ENCODE results near the gene SLC44A4. TPM values are rescaled to one million over a fixed set of nuclear protein-coding genes. Genes with fewer than 3 reads are reported as not detected.
A peak's percentile ranks its signal among the peaks of the same experiment; 100 is the strongest.

SLC44A4 gene
- total and polyA plus RNA-seq, 9 of the 15 experiments (the other 6 are each of a cell fraction or from before 2014, with no cell fraction given) = 7.9 to 18.6 (median 11.2) TPM

GRCh38 chr6:31897612-31898382 lies 19.0 kb upstream of the SLC44A4 start, which contains the start of gene EHMT2 (continued):
- no peak for TF ChIP-seq BCL6 (CRISPR knock-in tag; IDR thresholded peaks at IDR 0.05)
- no peak for TF ChIP-seq ATF2 (CRISPR knock-in tag; IDR thresholded peaks at IDR 0.05)
- peak; percentile 34 to 38; a peak in 1 of 4 replicates for TF ChIP-seq TBL1XR1 (IDR thresholded peaks at IDR 0.05; ENCODE audit: low read length in 2 of 2)
- TF ChIP-seq CREBBP (IDR thresholded peaks at IDR 0.05; ENCODE audit: low read depth, low read length) = no peak
- TF ChIP-seq SFPQ (IDR thresholded peaks at IDR 0.05; ENCODE audit: low read depth, low read length) = no peak
- no peak for TF ChIP-seq HMGXB4 (CRISPR knock-in tag; IDR thresholded peaks at IDR 0.05)
- TF ChIP-seq SP1 (CRISPR knock-in tag; IDR thresholded peaks at IDR 0.05) = no peak
- TF ChIP-seq FOXK1 (CRISPR knock-in tag; IDR thresholded peaks at IDR 0.05; ENCODE audit: borderline replicate concordance) = no peak
- TF ChIP-seq NCOA2 (IDR thresholded peaks at IDR 0.05; ENCODE audit: partially characterized antibody in 2 of 2) = no peak
- no peak for TF ChIP-seq CBFA2T3 (IDR thresholded peaks at IDR 0.05)
- no peak for TF ChIP-seq ZNF134 (CRISPR knock-in tag; conservative IDR thresholded peaks at IDR 0.05)
- no peak for TF ChIP-seq SIRT6 (IDR thresholded peaks at IDR 0.05; ENCODE audit: low read depth, low read length)
- peak; percentile 92 for TF ChIP-seq USF1 (CRISPR knock-in tag; IDR thresholded peaks at IDR 0.05)
- peak; percentile 81 for TF ChIP-seq GMEB1 (CRISPR knock-in tag; IDR thresholded peaks at IDR 0.05)
- TF ChIP-seq ZNF695 (CRISPR knock-in tag; IDR thresholded peaks at IDR 0.05) = no peak
- TF ChIP-seq NFIX (CRISPR knock-in tag; IDR thresholded peaks at IDR 0.05; ENCODE audit: low read depth) = no peak
- TF ChIP-seq HES1 (IDR thresholded peaks at IDR 0.05; ENCODE audit: low read depth) = no peak
- no peak for TF ChIP-seq HNRNPK (IDR thresholded peaks at IDR 0.05; ENCODE audit: low read depth, low read length, poor library complexity, severe bottlenecking)
